ENCODE results near the gene TMEM88. TPM values are rescaled to one million over a fixed set of nuclear protein-coding genes. Genes with fewer than 3 reads are reported as not detected.

The TMEM88 gene
- total RNA-seq, 4 donors from 2014 or later: 1.5 to 3.8 (median 1.6) TPM; not detected in 1

DNA sequence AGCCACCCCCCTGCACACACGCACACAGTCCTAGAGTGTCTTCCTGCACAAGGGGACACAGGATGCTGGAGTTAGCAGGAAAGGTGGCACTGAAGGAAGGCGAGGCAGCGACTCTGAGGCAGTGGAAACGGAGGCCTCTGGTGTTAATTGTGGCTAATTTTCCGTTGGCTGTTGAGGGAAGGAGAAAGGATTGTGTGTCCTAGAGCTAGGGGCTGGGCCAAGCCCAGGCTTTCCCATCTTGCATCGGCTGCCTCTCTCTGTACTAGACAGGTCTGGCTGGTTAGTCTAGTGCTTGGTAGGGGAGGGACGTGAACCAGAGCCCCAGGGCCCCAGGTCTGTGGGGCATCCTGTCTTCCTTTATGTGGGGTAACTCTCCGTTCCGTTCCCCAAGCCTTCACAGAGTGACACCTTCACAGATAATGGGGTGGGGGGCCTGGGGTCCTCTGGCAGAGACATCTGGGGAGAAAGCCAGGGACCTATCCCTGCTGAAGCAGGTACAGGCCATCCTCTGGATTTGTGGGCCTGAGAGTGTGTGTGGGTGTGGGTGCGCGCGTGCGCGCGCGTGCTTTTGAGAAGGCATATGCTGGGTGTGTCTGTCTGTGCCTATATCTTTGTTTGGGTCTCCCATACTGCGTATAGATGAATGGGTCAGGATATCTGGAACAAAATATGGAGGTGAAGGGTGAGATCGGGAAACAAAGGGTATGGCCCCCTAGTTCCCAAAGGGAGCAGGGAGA is 33.5 kb downstream of the TMEM88 start, which contains the start of gene CHD3:
TSS of gene CHD3 (plus strand) at position 606 of the 737 bp plus-strand sequence. CDS start 212 bp downstream, outside the sequence.
- WGBS, 2 donors: 8 to 16% methylated on average over 10 to 15 of the region's 18 CpGs
- Histone ChIP-seq H3K27ac (peak within 1 kb of the TSS; percentile 98 to 99 (median 98)), H3K4me1 (peaks cover 38 to 67% (median 45%) of the 10 kb centered on the region in 3 donors), H3K4me3 (peak within 1 kb of the TSS; percentile 85 to 97 (median 89)), H3K9me3 (no peaks in the 10 kb centered on the region), H3K27me3 (no peaks in the 10 kb centered on the region), H3K36me3 (peaks cover 13 to 36% (median 17%) of the 10 kb centered on the region in 3 donors)
- DNase-seq: no peak
- peak in 2 of 4 donors; percentile 7 to 16 for TF ChIP-seq POLR2A (IDR thresholded peaks at IDR 0.05)
- TF ChIP-seq, protein P1, sequence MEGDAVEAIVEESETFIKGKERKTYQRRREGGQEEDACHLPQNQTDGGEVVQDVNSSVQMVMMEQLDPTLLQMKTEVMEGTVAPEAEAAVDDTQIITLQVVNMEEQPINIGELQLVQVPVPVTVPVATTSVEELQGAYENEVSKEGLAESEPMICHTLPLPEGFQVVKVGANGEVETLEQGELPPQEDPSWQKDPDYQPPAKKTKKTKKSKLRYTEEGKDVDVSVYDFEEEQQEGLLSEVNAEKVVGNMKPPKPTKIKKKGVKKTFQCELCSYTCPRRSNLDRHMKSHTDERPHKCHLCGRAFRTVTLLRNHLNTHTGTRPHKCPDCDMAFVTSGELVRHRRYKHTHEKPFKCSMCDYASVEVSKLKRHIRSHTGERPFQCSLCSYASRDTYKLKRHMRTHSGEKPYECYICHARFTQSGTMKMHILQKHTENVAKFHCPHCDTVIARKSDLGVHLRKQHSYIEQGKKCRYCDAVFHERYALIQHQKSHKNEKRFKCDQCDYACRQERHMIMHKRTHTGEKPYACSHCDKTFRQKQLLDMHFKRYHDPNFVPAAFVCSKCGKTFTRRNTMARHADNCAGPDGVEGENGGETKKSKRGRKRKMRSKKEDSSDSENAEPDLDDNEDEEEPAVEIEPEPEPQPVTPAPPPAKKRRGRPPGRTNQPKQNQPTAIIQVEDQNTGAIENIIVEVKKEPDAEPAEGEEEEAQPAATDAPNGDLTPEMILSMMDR (IDR thresholded peaks at IDR 0.05): no peak
- intact Hi-C loops (cut with DNase I): no loop called here

DNA sequence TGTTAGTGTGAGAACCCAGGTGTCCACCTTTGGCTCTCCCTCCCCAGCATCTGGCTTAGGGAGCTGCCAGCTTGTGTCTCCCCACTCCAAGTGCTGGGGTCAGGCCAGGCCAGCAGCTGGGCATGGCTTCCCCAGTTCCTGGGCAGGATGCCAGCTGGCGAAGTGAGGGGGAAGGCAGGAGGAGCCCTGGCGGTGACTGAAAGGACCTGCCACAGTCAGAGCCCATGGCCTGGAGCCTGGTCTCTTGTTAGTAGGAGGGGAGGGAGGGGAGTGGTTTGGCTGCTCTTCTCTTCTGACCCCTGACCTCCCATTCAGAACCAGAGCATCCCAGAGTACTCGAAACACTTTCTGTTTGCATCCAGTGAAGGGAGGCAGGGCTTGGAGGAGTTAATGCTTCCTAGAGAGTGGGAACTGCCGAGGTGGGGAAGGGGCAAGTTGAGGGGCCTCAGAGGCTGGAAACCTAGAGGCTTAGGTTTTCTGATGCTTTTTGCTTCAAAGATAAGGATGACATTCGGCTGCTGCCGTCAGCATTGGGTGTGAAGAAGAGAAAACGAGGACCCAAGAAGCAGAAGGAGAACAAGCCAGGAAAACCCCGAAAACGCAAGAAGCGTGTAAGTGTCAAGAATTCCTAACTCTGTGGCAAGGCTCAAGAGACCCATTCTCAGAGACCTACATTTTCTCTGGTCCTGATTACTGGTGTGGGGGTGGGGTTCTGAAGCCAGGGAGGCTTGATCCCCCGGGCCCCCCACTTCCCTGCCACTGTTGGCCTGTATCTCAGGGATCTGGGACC is 34.5 kb downstream of the TMEM88 start:
- Histone ChIP-seq H3K27ac (peak overlapping the region; percentile 98 to 99 (median 98)), H3K36me3 (peaks cover 21 to 46% (median 25%) of the 10 kb centered on the region in 3 donors), H3K4me1 (peaks cover 34 to 56% (median 45%) of the 10 kb centered on the region in 3 donors), H3K27me3 (no peaks in the 10 kb centered on the region), H3K4me3 (peak overlapping the region in 3 of 4 donors; percentile 87 to 97 (median 91)), H3K9me3 (no peaks in the 10 kb centered on the region)
- intact Hi-C loops (cut with DNase I): no loop called here
- peak; percentile 39 for DNase-seq
- WGBS, 2 donors: 21 to 25% methylated on average over 8 to 9 of the region's 11 CpGs
- TF ChIP-seq, protein P1 (IDR thresholded peaks at IDR 0.05): peak in 5 of 6 experiments; percentile 48 to 78 (median 59)
- TF ChIP-seq POLR2A (IDR thresholded peaks at IDR 0.05): no peak

GRCh38 chr17:7893187-7893880 is 38.5 kb downstream of the TMEM88 start:
- 79 to 93% methylated on average over 3 to 14 of the region's 15 CpGs for WGBS, 2 donors
- Histone ChIP-seq H3K9me3 (no peaks in the 10 kb centered on the region), H3K27me3 (no peaks in the 10 kb centered on the region), H3K27ac (no peak overlapping the region), H3K4me3 (no peak overlapping the region), H3K4me1 (peaks cover 17 to 26% (median 18%) of the 10 kb centered on the region in 3 donors), H3K36me3 (peaks cover 30 to 86% (median 46%) of the 10 kb centered on the region in 3 donors)
- intact Hi-C loops (cut with DNase I): no loop called here
- no peak for DNase-seq
- TF ChIP-seq, protein P1 (IDR thresholded peaks at IDR 0.05): no peak
- no peak for TF ChIP-seq POLR2A (IDR thresholded peaks at IDR 0.05)

- 86 to 89% methylated on average over 5 to 9 of the region's 9 CpGs for WGBS, 2 donors
- no peaks in the 10 kb centered on the region for H3K27me3 ChIP-seq
- TF ChIP-seq, protein P1 (IDR thresholded peaks at IDR 0.05): no peak
- TF ChIP-seq POLR2A (IDR thresholded peaks at IDR 0.05): no peak
- no peak for DNase-seq
- no peak overlapping the region for H3K4me3 ChIP-seq
- intact Hi-C loops (cut with DNase I): no loop called here
- peaks cover 8 to 17% (median 9%) of the 10 kb centered on the region in 3 donors for H3K4me1 ChIP-seq
- no peak overlapping the region for H3K27ac ChIP-seq
- no peaks in the 10 kb centered on the region for H3K9me3 ChIP-seq
- H3K36me3 ChIP-seq: peaks cover 34 to 94% (median 49%) of the 10 kb centered on the region in 3 donors
Observed at GRCh38 chr17:7894226-7894625, 39.4 kb downstream of the TMEM88 start.

All from esophagus squamous epithelium (tissue), 5 donors.